ENCODE data around the gene PIGP. TPM values are rescaled to one million over a fixed set of nuclear protein-coding genes. Genes with fewer than 3 reads are reported as not detected.
"Not testable (repeated sequence)": the region's sequence is repeated elsewhere in the genome, so short reads cannot be mapped to it uniquely, and the experiment has no call there.

Gene PIGP
- polyA plus RNA-seq, 1 donor = 33.4 TPM

DNA sequence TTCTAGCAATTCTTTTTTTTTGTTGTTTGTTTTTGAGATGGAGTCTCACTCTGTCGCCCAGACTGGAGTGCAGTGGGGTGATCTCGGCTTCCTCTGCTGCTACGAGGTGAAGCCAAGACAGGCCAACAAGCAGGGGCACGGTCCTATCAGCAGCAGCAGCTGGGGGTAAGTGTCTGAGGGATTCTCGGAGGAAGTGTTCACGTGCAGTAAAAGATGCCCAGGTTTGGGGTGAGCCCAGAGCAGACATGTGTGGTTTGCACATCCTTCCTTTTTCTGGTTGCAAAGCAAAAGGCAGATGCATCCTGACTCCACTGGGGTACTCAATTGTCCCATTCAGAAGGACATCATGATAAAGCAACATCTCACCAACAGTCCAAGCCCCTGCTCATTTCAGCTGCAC, 27.7 kb downstream of the PIGP start:
- no peak for DNase-seq (ENCODE audit: low read depth)

- DNase-seq (ENCODE audit: low read depth) = no peak
Measured at GRCh38 chr21:37044643-37045042, 28.2 kb downstream of the PIGP start.

GRCh38 chr21:37043818-37044217, 29.1 kb downstream of the PIGP start:
- no peak for DNase-seq (ENCODE audit: low read depth)

DNA sequence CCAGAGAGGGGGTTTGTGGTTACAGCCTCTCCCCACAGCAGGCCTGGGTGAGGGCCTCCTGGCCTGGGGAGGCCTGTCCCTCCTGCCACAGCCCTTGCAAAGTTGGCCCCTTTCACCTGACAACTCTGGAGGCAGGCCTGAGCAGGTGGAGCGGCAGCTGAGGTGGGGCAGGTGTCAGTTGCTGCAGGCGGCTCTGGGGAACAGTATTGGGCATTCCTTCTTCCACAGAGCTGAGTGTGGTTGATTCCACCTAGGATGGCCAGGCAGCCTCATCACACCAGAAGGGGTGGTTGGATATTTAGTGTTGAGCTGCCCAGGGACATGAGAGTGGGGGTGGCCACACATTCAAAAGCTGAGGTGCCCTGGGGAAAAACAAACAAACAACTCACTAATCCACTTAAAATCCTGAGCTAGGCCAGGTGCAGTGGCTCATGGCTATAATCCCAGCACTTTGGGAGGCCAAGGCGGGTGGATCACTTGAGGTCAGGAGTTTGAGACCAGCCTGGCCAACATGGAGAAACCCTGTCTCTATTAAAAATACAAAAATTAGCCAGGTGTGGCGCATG, 31.1 kb downstream of the PIGP start:
- no peak for DNase-seq (ENCODE audit: low read depth)

- no peak for DNase-seq (ENCODE audit: low read depth)
Measured at GRCh38 chr21:37040212-37040611, 32.7 kb downstream of the PIGP start.

GRCh38 chr21:37039411-37040075, 33.3 kb downstream of the PIGP start:
- DNase-seq (ENCODE audit: low read depth) = no peak

DNA sequence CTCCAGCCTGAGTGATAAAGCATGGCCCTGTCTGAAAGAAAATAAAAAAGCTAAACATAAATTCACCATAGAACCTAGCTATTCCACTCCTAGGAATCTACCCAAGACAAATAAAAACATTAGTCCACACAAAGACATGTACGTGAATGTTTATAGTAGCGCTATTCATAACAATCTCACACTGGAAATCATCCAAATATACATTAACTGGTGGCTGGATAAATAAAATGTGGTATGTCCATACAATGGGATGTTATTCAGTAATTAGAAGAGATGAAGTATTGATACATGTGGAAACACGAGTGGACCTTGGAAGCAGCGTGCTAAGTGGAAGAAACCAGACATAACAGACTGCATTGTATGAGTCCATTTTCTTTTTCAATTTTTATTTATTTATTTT, 36.7 kb downstream of the PIGP start:
- DNase-seq (ENCODE audit: low read depth) = no peak

- DNase-seq (ENCODE audit: low read depth) = not testable (repeated sequence)
Measured at GRCh38 chr21:37034394-37034793, 38.5 kb downstream of the PIGP start.

DNA sequence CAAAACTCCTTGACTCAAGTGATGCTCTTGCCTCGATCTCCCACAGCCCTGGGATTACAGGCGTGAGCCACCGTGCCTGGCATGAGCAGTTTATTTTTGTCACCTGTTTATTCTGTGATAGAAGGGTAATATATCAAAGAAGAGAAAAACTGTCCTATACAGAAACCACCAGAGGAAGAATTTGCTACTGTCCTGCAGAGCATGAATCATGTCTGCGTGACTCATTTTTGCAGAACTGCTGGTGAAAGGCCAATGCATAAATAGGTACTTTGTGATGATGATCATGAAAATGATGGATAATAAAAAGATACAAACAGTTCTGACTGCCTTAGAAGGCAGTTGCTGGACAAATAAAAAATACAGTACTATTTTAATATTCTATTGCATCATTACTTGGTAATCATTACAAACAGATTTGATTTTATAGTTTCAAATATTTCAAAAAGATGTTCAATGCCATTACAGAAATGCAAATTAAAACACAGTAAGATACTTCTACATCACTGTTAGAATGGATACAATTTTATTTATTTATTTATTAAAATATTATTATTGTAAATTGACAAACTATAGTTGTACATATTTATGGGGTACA, 39.9 kb downstream of the PIGP start:
- DNase-seq (ENCODE audit: low read depth) = no peak

GRCh38 chr21:37032293-37032692, 40.6 kb downstream of the PIGP start:
- DNase-seq (ENCODE audit: low read depth) = no peak

- DNase-seq (ENCODE audit: low read depth) = no peak
Measured at GRCh38 chr21:37030864-37031263, 42.0 kb downstream of the PIGP start.

- DNase-seq (ENCODE audit: low read depth) = no peak
Measured at GRCh38 chr21:37028570-37028969, 44.3 kb downstream of the PIGP start.

DNA sequence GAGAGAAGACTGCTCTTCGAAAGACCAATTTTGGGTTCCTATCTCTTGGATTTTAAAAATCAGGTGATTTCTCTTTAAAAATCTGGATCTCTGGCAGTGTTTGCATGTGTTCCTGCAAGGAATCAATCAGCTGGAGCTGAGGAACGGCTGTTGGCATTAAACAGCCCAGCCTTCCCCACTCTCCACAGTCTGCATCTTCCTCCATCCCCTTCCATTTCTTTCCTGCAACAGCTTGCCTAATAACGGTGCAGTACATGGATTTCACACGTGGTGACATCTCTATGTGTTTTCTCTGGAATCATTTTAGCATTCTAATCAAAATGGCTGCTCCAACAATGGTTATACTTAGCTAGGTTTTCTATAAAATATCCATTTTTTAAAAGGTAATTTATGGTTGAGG, 46.4 kb downstream of the PIGP start:
- no peak for DNase-seq (ENCODE audit: low read depth)

- no peak for DNase-seq (ENCODE audit: low read depth)
Measured at GRCh38 chr21:37017951-37018679, 54.8 kb downstream of the PIGP start.

Other genes starting within 250 kb of the PIGP start
- gene HLCS, start 106.4 kb downstream of the PIGP start, polyA plus RNA-seq (ENCODE audit: insufficient read length) = 10.9 TPM
- gene RIPPLY3, start 66.4 kb downstream of the PIGP start, polyA plus RNA-seq (ENCODE audit: insufficient read length) = 0.11 TPM
- 115 TPM for gene TTC3, start 183 bp upstream of the PIGP start, polyA plus RNA-seq (ENCODE audit: insufficient read length)
- 29.3 TPM for gene VPS26C, start 194.3 kb upstream of the PIGP start, polyA plus RNA-seq (ENCODE audit: insufficient read length)